ENCODE data around the gene TDRD9.

DNA sequence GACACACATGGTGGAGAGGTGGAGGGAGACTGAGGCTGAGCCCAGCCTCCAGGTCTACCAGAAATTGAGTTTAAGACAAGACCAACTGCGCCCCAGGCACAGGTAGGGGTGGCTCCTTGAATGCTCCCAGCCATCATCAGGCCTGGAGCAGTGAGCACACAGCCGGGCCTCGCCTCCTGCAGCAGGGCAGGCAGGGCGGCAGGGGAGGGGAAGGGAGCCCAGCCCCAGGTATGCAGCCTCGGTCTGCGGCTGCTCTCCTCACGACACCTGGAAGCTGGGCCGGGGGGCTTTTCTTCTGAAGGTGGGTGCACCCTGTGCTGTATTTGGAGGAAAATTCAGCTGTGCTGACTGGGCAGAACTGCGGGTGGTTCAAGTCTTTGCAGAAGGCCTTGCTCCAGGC lies 29.5 kb upstream of the TDRD9 start:
- TF ChIP-seq EZH2 (IDR thresholded peaks at IDR 0.05) (no peak), POLR2AphosphoS5 (IDR thresholded peaks at IDR 0.05; ENCODE audit: borderline replicate concordance, low read depth, low read length) (no peak), FOXP2 (optimal IDR thresholded peaks at IDR 0.05; ENCODE audit: control extremely low read depth, extremely low read length, insufficient read depth) (no peak)
